ENCODE measurements around the gene GNA14.

The GNA14 gene

GRCh38 chr9:77541055-77541454, 107.1 kb downstream of the GNA14 start:
- no peak for FAIRE-seq
- DNase-seq (ENCODE audit: low spot score), result no peak

- FAIRE-seq, result no peak
Measured at GRCh38 chr9:77534376-77535057, 113.6 kb downstream of the GNA14 start.

GRCh38 chr9:77533671-77534070, 114.5 kb downstream of the GNA14 start:
- DNase-seq (ENCODE audit: low spot score), result no peak

More at GRCh38 chr9:77534376-77535057, 113.6 kb downstream of the GNA14 start:
- no peak for DNase-seq (ENCODE audit: low spot score)

GRCh38 chr9:77532607-77533006, 115.5 kb downstream of the GNA14 start:
- FAIRE-seq (no peak), DNase-seq (ENCODE audit: low spot score) (no peak)

More at GRCh38 chr9:77533671-77534070, 114.5 kb downstream of the GNA14 start:
- no peak for FAIRE-seq

- DNase-seq (ENCODE audit: low spot score) (no peak), FAIRE-seq (no peak)
Measured at GRCh38 chr9:77531400-77531799, 116.7 kb downstream of the GNA14 start.

- DNase-seq (ENCODE audit: low spot score) (no peak), FAIRE-seq (no peak)
Measured at GRCh38 chr9:77523891-77524290, 124.2 kb downstream of the GNA14 start.

GRCh38 chr9:77521091-77521490, 127.0 kb downstream of the GNA14 start:
- FAIRE-seq (no peak), DNase-seq (ENCODE audit: low spot score) (no peak)

GRCh38 chr9:77518688-77519087, 129.4 kb downstream of the GNA14 start:
- no peak for DNase-seq (ENCODE audit: low spot score)
- no peak for FAIRE-seq

- DNase-seq (ENCODE audit: low spot score), result no peak
- FAIRE-seq, result no peak
Measured at GRCh38 chr9:77516781-77517180, 131.3 kb downstream of the GNA14 start.

GRCh38 chr9:77514886-77515711, 133.0 kb downstream of the GNA14 start:
- FAIRE-seq (no peak), DNase-seq (ENCODE audit: low spot score) (peak; percentile 17)

GRCh38 chr9:77513457-77513856, 134.7 kb downstream of the GNA14 start:
- FAIRE-seq (no peak), DNase-seq (ENCODE audit: low spot score) (no peak)

GRCh38 chr9:77512876-77513275, 135.2 kb downstream of the GNA14 start:
- DNase-seq (ENCODE audit: low spot score) (no peak), FAIRE-seq (no peak)

GRCh38 chr9:77511525-77511924, 136.6 kb downstream of the GNA14 start:
- DNase-seq (ENCODE audit: low spot score) (no peak), FAIRE-seq (no peak)

- no peak for FAIRE-seq
- no peak for DNase-seq (ENCODE audit: low spot score)
Measured at GRCh38 chr9:77510666-77511065, 137.5 kb downstream of the GNA14 start.

GRCh38 chr9:77508396-77508795, 139.7 kb downstream of the GNA14 start:
- DNase-seq (ENCODE audit: low spot score), result no peak
- FAIRE-seq, result no peak

- FAIRE-seq (no peak), DNase-seq (ENCODE audit: low spot score) (no peak)
Measured at GRCh38 chr9:77507212-77507961, 140.7 kb downstream of the GNA14 start.

GRCh38 chr9:77505232-77505631, 142.9 kb downstream of the GNA14 start:
- no peak for DNase-seq (ENCODE audit: low spot score)
- no peak for FAIRE-seq

GRCh38 chr9:77502568-77502967, 145.6 kb downstream of the GNA14 start:
- FAIRE-seq (no peak), DNase-seq (ENCODE audit: low spot score) (no peak)

- DNase-seq (ENCODE audit: low spot score) (no peak), FAIRE-seq (no peak)
Measured at GRCh38 chr9:77498891-77499290, 149.2 kb downstream of the GNA14 start.

- no peak for DNase-seq (ENCODE audit: low spot score)
- FAIRE-seq, result no peak
Measured at GRCh38 chr9:77497322-77498198, 150.6 kb downstream of the GNA14 start.

All from RCC 7860 (cell line).